Measurements from ENCODE around the gene RAB6B. TPM values are rescaled to one million over a fixed set of nuclear protein-coding genes. Genes with fewer than 3 reads are reported as not detected.

The RAB6B gene
- total RNA-seq, 2 experiments from 2014 or later: 3.3 to 4.5 TPM

Other genes with a start within 250 kb of the RAB6B start
- 10 to 100 TPM; 76.9 to 82.4 TPM for gene TOPBP1, start 233.9 kb downstream of the RAB6B start, total RNA-seq
- gene TF, start 149.5 kb downstream of the RAB6B start, total RNA-seq: 1 to 10 TPM in 1 of 2 experiments, under 1 TPM in 1; 0.15 to 1.2 TPM
- 10 to 100 TPM; 44.5 to 46.8 TPM for gene SRPRB, start 90.1 kb downstream of the RAB6B start, total RNA-seq
- gene SLCO2A1, start 134.0 kb upstream of the RAB6B start, total RNA-seq: not detected

All from activated CD4-positive, alpha-beta memory T cell treated with anti-CD3 and anti-CD28 coated beads, Interleukin-2, amount 10 ng/mL, durations not matched to agents 7 days and 5 days (primary cell).